Trophoblast cell (in vitro differentiated cells and primary cell): Measurements from ENCODE around the gene MIA.

Source experiments
- DNase-seq, 2 donors: peaks; one replicate each; pipeline ENCODE4 v3.0.0-alpha.2; 2016
- H2AFZ ChIP-seq: 2 replicates; pipeline ENCODE4 v1.6.1; 2013; ENCODE audit warnings: low read length, moderate library complexity, mild to moderate bottlenecking; ENCODE audit not compliant: insufficient read depth, poor library complexity
- H2AK5ac ChIP-seq: 2 replicates; pipeline ENCODE4 v1.6.1; 2013; ENCODE audit warnings: mild to moderate bottlenecking, low read length
- H2BK120ac ChIP-seq: 2 replicates; pipeline ENCODE4 v1.6.1; 2013; ENCODE audit warnings: low read length, mild to moderate bottlenecking, moderate library complexity; ENCODE audit not compliant: insufficient read depth, poor library complexity
- H2BK12ac ChIP-seq: 2 replicates; pipeline ENCODE4 v1.6.1; 2013; ENCODE audit warnings: mild to moderate bottlenecking, low read length, moderate library complexity
- H2BK5ac ChIP-seq: 2 replicates; pipeline ENCODE4 v1.6.1; 2013; ENCODE audit warnings: low read length, low read depth, moderate library complexity, mild to moderate bottlenecking; ENCODE audit not compliant: poor library complexity
- H3K14ac ChIP-seq: 2 replicates; pipeline ENCODE4 v1.6.1; 2013; ENCODE audit warnings: mild to moderate bottlenecking, low read length
- H3K18ac ChIP-seq: 2 replicates; pipeline ENCODE4 v1.6.1; 2013; ENCODE audit warnings: mild to moderate bottlenecking, low read length
- H3K23ac ChIP-seq: 2 replicates; pipeline ENCODE4 v1.6.1; 2013; ENCODE audit warnings: low read length
- H3K27ac ChIP-seq: 2 replicates; pipeline ENCODE4 v1.5.1; 2013; ENCODE audit warnings: low read depth, mild to moderate bottlenecking, inconsistent platforms, low read length, moderate library complexity
- H3K27me3 ChIP-seq: 2 replicates; pipeline ENCODE4 v1.6.1; 2013; ENCODE audit warnings: inconsistent platforms, mild to moderate bottlenecking, low read length, moderate library complexity; ENCODE audit not compliant: insufficient read depth
- H3K36me3 ChIP-seq, 2 experiments: 1 replicate in 1 of 2; 2 replicates in 1 of 2; pipeline ENCODE4 v1.6.1; 2013; ENCODE audit warnings: low read length in 2 of 2, mild to moderate bottlenecking in 2 of 2, moderate library complexity in 1 of 2; ENCODE audit not compliant: insufficient read depth in 2 of 2, control insufficient read depth in 1 of 2
- H3K4ac ChIP-seq: 2 replicates; pipeline ENCODE4 v1.6.1; 2013; ENCODE audit warnings: low read depth, mild to moderate bottlenecking, low read length, moderate library complexity
- H3K4me1 ChIP-seq, 2 experiments: 1 replicate in 1 of 2; 2 replicates in 1 of 2; pipeline ENCODE4 v1.6.1; 2013; ENCODE audit warnings: low read length in 2 of 2, mild to moderate bottlenecking in 2 of 2, moderate library complexity in 1 of 2; ENCODE audit not compliant: insufficient read depth in 2 of 2, control insufficient read depth in 1 of 2
- H3K4me2 ChIP-seq: 2 replicates; pipeline ENCODE4 v1.6.1; 2013; ENCODE audit warnings: inconsistent platforms, mild to moderate bottlenecking, low read length, moderate library complexity
- H3K4me3 ChIP-seq: 2 replicates; pipeline ENCODE4 v1.5.1; 2013; ENCODE audit warnings: mild to moderate bottlenecking, low read depth, low read length, inconsistent platforms
- H3K79me1 ChIP-seq: one replicate; pipeline ENCODE4 v1.6.1; 2013; ENCODE audit warnings: low read length
- H3K79me2 ChIP-seq: 2 replicates; pipeline ENCODE4 v1.6.1; 2013; ENCODE audit warnings: low read length, mild to moderate bottlenecking; ENCODE audit not compliant: control insufficient read depth, insufficient read depth, poor library complexity
- H3K9ac ChIP-seq: 2 replicates; pipeline ENCODE4 v1.6.1; 2013; ENCODE audit warnings: mild to moderate bottlenecking, low read length
- H3K9me3 ChIP-seq: 2 replicates; pipeline ENCODE4 v1.6.1; 2013; ENCODE audit warnings: low read depth, mild to moderate bottlenecking, control low read depth, inconsistent platforms, low read length; ENCODE audit not compliant: insufficient read depth
- H4K12ac ChIP-seq: 2 replicates; pipeline ENCODE4 v1.6.1; 2013; ENCODE audit warnings: low read depth, mild to moderate bottlenecking, low read length, moderate library complexity
- H4K8ac ChIP-seq: 2 replicates; pipeline ENCODE4 v1.6.1; 2013; ENCODE audit warnings: low read depth, mild to moderate bottlenecking, low read length, moderate library complexity
- H4K91ac ChIP-seq: one replicate; pipeline ENCODE4 v1.6.1; 2013; ENCODE audit warnings: low read depth, mild to moderate bottlenecking, low read length, moderate library complexity
- WGBS: extraction: QIAGEN DNeasy Blood & Tissue Kit; methylation state at CpG from one replicate; pipeline ENCODE4 v1.1.7; 2013; ENCODE audit warnings: missing lambda C conversion rate; ENCODE audit not compliant: insufficient read length, insufficient coverage; ENCODE audit errors: extremely low coverage; 5-methylcytosine and 5-hydroxymethylcytosine counted together

MIA gene

GRCh38 chr19:40756502-40757110 lies 18.7 kb upstream of the MIA start:
- no peak overlapping the region for H2AFZ ChIP-seq
- no CpG with 5 or more reads among the region's 11 CpGs for WGBS
- H3K4ac ChIP-seq = peak overlapping the region; percentile 86
- peaks cover 29% of the 10 kb centered on the region for H3K79me2 ChIP-seq
- no peak overlapping the region for H3K23ac ChIP-seq
- no peak overlapping the region for H4K8ac ChIP-seq
- no peak overlapping the region for H2AK5ac ChIP-seq
- H2BK12ac ChIP-seq = no peak overlapping the region
- no peaks in the 10 kb centered on the region for H3K27me3 ChIP-seq
- DNase-seq = peak; percentile 87 to 95
- H4K12ac ChIP-seq = peak overlapping the region; percentile 35
- no peak overlapping the region for H3K4me3 ChIP-seq
- H3K9me3 ChIP-seq = no peaks in the 10 kb centered on the region
- no peak overlapping the region for H2BK120ac ChIP-seq
- peaks cover 6% of the 10 kb centered on the region for H3K79me1 ChIP-seq
- no peak overlapping the region for H2BK5ac ChIP-seq
- peak overlapping the region; percentile 64 for H3K18ac ChIP-seq
- H3K14ac ChIP-seq = no peak overlapping the region
- H3K4me2 ChIP-seq = no peak overlapping the region
- no peak overlapping the region for H4K91ac ChIP-seq
- no peak overlapping the region for H3K9ac ChIP-seq
- peaks cover 20 to 27% of the 10 kb centered on the region in 2 experiments for H3K4me1 ChIP-seq
- no peak overlapping the region for H3K27ac ChIP-seq
- H3K36me3 ChIP-seq = peaks cover 52 to 57% of the 10 kb centered on the region in 2 experiments

GRCh38 chr19:40758491-40758890 lies 16.8 kb upstream of the MIA start:
- no peak overlapping the region for H3K23ac ChIP-seq
- H4K12ac ChIP-seq = no peak overlapping the region
- no peak overlapping the region for H2BK12ac ChIP-seq

GRCh38 chr19:40759352-40759751 lies 16.0 kb upstream of the MIA start:
- Histone ChIP-seq H3K79me2 (peaks cover 19% of the 10 kb centered on the region), H3K36me3 (peaks cover 76 to 84% of the 10 kb centered on the region in 2 experiments), H3K9ac (no peak overlapping the region), H2BK120ac (no peak overlapping the region), H3K23ac (no peak overlapping the region), H3K4me3 (no peak overlapping the region), H3K9me3 (peaks cover 2% of the 10 kb centered on the region), H2AK5ac (no peak overlapping the region), H2AFZ (no peak overlapping the region), H3K4me2 (no peak overlapping the region), H4K12ac (no peak overlapping the region), H3K79me1 (peaks cover 3% of the 10 kb centered on the region), H2BK5ac (no peak overlapping the region), H3K4ac (no peak overlapping the region), H3K14ac (no peak overlapping the region), H4K8ac (no peak overlapping the region), H3K27ac (no peak overlapping the region), H3K4me1 (peaks cover 14 to 23% of the 10 kb centered on the region in 2 experiments), H3K27me3 (no peaks in the 10 kb centered on the region), H3K18ac (no peak overlapping the region), H2BK12ac (no peak overlapping the region), H4K91ac (no peak overlapping the region)
- WGBS = no CpG with 5 or more reads among the region's 13 CpGs
- no peak for DNase-seq

More at GRCh38 chr19:40758491-40758890, 16.8 kb upstream of the MIA start:
- H3K36me3 ChIP-seq = peaks cover 70 to 76% of the 10 kb centered on the region in 2 experiments
- H3K4ac ChIP-seq = no peak overlapping the region
- no peak overlapping the region for H2AFZ ChIP-seq
- DNase-seq = no peak
- H3K4me3 ChIP-seq = no peak overlapping the region
- no peak overlapping the region for H3K27ac ChIP-seq
- no peak overlapping the region for H3K14ac ChIP-seq
- no peak overlapping the region for H3K18ac ChIP-seq
- H4K91ac ChIP-seq = no peak overlapping the region
- no peaks in the 10 kb centered on the region for H3K27me3 ChIP-seq
- H3K9me3 ChIP-seq = peaks cover 2% of the 10 kb centered on the region
- peaks cover 5% of the 10 kb centered on the region for H3K79me1 ChIP-seq
- no CpG with 5 or more reads among the region's 3 CpGs for WGBS
- peaks cover 20 to 27% of the 10 kb centered on the region in 2 experiments for H3K4me1 ChIP-seq
- H3K79me2 ChIP-seq = peaks cover 21% of the 10 kb centered on the region
- H2BK5ac ChIP-seq = no peak overlapping the region
- H2AK5ac ChIP-seq = no peak overlapping the region
- H4K8ac ChIP-seq = no peak overlapping the region
- no peak overlapping the region for H3K4me2 ChIP-seq
- H2BK120ac ChIP-seq = no peak overlapping the region
- no peak overlapping the region for H3K9ac ChIP-seq

GRCh38 chr19:40762754-40763470 lies 12.4 kb upstream of the MIA start:
- Histone ChIP-seq H3K18ac (no peak overlapping the region), H3K36me3 (peaks cover 71 to 79% of the 10 kb centered on the region in 2 experiments), H3K4me1 (no peaks in the 10 kb centered on the region), H2BK120ac (no peak overlapping the region), H2AFZ (no peak overlapping the region), H3K79me2 (no peaks in the 10 kb centered on the region), H2BK12ac (no peak overlapping the region), H2BK5ac (no peak overlapping the region), H3K4me2 (no peak overlapping the region), H4K12ac (no peak overlapping the region), H4K8ac (no peak overlapping the region), H3K4me3 (no peak overlapping the region), H3K9me3 (peaks cover 2% of the 10 kb centered on the region), H3K14ac (no peak overlapping the region), H2AK5ac (no peak overlapping the region), H3K79me1 (no peaks in the 10 kb centered on the region), H3K27me3 (no peaks in the 10 kb centered on the region), H3K23ac (no peak overlapping the region), H3K9ac (no peak overlapping the region), H4K91ac (no peak overlapping the region), H3K27ac (no peak overlapping the region), H3K4ac (no peak overlapping the region)
- WGBS = no CpG with 5 or more reads among the region's 17 CpGs
- DNase-seq = no peak
